NOMO-1 treated with dmso at 0.1 percent for 144 hours (cell line): Measurements from ENCODE around the gene CD247.
"Not testable (repeated sequence)": the region's sequence is repeated elsewhere in the genome, so short reads cannot be mapped to it uniquely, and the experiment has no call there.

Experiments
- DNase-seq: peaks from one replicate; lab custom pipeline; 2025; ENCODE audit not compliant: unreplicated experiment; lab: John Stamatoyannopoulos, UW

CD247 gene

DNA sequence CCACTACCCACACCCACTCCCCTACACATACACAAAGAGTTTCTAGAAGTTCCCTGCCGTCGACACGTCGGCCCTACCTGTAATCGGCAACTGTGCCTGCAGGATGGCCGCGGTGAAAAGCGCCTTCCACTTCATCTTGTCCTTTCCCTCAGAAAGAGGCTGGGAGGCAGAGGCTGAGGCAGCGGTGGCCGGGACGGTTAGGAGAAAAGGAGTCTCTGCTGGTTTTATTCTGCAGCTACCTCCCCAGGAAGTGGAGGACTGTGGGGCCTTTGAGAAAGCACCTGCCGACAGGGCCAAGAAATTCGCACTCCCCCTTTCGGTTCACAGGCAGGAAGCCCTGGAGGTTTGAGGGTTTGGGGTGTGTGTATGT, at the start of gene CD247:
CD247 (minus strand) TSS at position 199 of the 370 bp plus-strand sequence; CDS start at position 135, 64 bp downstream.
- no peak for DNase-seq

DNA sequence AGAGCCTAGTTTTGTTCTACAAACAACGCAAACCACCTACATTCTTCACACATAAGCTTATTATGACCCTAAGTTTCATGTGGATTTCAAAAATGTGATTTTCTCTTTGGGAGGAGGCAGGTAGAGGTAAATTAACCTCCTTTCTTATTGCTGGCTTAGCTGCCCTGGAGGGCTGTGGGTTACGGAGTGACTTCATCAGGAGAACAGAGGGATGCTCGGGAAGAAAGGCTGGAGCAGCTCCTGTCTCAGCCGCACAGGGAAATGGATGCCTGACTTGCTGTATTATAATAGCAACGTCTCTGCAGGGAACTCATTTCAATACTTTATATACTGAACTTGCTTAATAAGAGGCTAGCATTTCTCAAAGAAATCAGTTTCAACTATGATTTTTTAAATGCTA, 49.3 kb upstream of the CD247 start:
- no peak for DNase-seq

DNA sequence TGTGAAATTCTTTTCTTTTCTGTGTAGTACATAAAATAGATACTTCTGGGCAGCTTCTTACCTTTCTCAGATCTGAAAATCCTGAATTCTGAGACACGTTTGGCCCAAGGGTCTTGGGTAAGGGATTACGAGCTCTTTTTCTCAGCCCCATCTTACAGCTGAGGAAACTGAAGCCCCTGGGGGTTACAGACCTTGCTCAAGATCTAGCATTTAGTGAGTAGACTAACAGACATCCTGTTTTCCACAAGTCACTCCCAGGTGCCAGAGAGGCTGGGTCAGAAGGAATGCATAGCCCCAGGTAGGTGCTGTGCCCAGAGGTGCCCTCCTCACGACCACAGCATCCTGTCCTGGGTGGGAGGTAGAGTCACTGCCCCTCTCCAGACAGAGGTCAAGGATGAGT, 48.4 kb upstream of the CD247 start:
- DNase-seq, result no peak

DNA sequence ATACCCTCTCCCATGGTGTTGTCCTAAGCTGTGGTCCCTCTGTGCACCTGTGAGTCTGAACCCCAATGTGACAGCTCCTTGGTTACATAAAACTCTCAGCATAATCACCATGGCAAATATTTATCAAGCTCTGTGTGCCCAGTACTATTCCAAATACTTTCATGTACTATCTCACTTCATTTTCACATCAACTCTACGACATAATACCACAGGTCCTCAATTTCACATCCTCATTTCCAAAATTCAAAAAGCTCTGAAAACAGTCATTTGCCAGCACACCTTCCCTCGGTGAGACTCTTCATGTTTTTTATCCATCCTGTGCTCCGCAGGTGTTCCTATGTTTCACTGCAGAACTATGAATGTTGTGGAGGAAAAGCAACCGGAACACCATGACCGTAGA, 47.6 kb upstream of the CD247 start:
- DNase-seq, result no peak

DNA sequence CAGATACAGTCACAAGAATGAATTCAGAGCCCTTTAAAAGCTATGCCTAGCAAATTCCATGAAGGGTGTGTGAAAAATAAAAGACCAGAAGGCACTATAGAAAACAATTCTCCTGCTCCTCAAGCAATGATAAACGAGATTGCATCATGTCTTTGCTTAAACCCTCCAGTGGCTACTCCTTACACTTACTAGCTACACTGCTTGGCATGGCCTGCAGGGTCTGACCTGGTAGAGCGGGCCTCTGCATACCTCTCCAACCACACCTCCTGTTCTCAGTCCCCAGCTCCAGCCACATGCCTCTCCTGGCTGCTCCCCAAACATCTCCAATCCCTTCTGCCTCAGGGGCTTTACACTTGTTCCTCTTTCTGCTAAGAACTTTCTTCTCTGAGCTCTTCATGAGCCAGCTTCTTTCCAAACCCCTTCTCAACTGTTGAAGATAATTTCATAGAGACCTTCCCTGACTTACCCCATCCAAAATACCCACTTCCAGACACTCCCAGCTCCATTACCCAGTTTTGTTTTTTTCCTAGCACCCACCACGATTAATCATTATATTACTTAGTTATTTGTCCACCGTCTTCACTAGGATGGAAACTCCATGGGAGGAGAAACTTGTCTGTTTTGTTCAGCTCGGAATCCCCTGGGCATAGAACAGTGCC, 46.4 kb upstream of the CD247 start:
- peak; percentile 47 for DNase-seq

DNA sequence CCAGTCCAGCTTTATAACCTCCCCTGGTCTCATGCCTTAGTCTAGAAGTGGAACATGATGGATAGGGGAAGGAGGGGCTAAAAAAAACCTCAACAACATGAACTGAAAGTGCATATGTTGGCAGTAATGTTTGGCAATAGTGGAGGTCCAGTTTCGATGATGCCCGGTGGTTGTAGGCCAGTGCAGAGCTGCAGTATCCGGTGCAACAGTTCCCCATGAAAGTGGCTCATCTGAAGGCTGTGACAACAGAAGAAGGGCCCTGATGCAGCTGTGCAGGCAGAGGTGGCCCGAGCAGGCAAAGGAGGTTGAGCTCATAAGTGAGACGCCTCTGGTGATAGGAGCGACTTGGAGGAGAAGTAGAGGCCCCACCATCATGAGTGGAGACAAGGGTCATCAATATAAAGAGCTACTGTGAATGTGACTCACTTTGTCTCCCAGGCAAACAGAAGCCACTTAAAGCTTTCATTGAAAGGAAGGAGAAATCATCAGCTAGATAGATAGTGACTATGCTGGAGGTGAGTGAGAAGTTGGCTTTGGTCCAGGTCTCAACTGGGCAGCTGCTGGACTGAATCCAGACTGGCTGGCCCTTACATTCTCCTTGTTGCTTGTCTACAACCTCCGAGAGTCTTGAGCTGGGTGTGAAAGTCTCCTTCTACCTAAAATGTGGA, 45.4 kb upstream of the CD247 start:
- DNase-seq, result peak; percentile 79

DNA sequence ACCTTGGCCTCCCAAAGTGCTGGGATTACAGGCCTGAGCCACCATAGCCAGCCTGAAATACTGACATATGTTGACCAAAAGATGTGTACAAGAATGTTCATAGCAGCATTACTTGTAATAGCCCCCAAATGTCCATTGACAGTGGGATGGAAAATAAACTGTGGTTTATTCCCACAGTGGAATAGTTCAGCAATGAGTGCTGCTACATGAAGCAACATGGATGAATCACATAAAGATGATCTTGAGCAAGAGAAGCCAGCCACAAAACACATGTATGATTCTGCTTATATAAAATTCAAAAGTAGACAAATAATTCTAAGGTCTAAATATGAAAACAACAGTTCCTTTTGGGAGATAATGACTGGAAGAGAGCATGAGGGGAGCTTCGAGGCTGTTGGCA, 44.4 kb upstream of the CD247 start:
- no peak for DNase-seq

DNA sequence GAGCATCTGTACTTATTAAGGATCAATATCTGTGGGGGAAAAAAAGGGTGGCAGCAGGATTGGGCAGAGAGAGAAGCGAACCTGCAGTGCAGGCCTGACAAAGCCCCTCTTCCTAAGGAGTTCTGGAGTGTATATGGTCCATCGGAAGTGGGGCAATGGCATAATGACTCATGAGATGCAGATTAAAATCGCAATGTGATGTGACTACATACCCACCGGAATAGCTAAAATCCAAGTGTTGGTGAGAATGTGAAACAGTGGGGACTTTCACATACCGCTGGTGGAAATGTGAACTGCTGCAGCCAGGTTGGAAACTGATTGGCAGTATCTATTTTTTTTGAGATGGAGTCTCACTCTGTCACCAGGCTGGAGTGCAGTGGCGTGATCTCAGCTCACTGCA, 43.4 kb upstream of the CD247 start:
- DNase-seq, result peak; percentile 11

DNA sequence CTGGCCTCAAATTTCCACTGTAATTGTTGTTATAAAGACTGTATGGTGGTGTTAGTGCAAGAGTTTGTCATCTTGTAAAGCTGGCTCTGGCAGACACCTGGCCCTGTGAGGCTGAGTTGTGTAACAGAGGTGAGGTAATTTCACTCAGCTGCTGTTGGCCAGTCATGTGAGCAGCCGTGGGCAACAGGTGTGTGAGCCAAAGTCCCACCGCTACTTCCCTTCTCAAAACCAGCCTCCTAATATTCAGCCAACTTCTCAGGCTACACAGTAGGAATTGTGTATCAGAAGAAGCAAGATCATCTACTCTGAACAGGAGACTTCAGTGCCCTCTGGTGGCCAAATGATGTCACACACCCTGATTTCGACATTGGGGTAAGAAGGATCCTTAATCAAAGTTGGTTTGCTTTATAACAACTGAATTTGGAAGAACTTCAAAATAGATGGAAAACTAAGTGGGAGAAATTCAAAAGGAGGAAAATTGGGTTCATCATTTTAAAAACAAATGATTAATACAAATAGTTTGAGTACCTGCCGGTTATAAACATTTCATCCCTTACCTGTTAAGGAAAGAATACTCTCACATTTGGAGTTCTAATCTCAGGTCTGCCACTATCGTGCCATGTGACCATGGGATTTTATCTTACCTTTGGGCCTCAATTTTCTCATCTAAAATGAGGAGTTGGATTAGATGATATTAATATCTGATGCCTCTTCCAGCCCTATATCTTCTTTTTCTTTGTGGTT, 37.8 kb upstream of the CD247 start:
- DNase-seq, result peak; percentile 48

DNA sequence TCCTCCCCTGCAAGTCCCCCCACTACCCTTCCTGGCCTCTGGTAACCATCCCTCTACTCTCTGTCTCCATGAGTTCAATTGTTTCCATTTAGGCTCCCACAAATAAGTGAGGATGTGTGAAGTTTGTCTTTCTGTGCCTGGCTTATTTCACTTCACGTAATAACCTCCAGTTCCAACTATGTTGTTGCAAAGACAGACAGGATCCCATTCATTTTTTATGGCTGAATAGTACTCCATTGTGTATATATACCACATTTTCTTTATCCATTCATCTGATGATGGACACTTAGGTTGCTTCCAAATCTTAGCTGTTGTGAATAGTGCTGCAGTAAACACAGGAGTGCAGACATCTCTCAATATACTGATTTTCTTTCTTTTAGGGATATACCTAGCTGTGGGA, 36.7 kb upstream of the CD247 start:
- not testable (repeated sequence) for DNase-seq

DNA sequence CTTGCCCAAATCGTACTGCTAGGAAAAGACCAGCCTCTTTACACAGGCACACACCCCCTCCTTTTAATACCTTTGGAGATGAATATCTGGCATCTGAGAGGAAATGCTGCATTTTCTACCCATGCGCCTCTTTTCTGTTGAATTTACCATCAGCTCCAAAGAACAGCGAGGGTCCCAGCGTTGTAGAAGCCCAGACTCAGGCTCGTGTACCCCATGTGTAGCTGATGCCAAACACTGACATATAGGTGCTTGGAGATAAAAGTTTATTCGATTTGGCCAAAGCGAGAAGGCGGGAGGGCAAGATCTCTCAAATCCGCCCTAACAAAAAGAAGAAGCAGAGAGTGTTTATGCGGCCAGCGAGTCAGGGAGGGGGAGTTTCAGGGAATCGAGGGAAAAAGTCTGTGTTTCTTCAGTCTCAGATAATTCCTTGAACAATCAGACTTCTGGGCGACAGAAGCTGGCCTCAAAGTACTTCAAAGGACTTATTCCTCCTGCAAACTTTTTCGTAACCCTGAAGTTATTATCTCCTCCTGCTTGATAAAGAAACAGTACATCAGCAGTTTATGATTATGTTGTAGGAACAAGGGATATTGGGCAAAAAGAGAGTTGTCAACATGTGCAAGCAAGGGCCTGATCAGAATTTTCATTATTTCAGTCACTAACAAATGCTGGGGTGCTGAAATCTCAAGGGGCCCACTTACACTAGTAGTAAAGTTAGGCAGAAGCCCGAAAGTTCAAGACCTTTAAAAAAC, 35.9 kb upstream of the CD247 start:
- no peak for DNase-seq

DNA sequence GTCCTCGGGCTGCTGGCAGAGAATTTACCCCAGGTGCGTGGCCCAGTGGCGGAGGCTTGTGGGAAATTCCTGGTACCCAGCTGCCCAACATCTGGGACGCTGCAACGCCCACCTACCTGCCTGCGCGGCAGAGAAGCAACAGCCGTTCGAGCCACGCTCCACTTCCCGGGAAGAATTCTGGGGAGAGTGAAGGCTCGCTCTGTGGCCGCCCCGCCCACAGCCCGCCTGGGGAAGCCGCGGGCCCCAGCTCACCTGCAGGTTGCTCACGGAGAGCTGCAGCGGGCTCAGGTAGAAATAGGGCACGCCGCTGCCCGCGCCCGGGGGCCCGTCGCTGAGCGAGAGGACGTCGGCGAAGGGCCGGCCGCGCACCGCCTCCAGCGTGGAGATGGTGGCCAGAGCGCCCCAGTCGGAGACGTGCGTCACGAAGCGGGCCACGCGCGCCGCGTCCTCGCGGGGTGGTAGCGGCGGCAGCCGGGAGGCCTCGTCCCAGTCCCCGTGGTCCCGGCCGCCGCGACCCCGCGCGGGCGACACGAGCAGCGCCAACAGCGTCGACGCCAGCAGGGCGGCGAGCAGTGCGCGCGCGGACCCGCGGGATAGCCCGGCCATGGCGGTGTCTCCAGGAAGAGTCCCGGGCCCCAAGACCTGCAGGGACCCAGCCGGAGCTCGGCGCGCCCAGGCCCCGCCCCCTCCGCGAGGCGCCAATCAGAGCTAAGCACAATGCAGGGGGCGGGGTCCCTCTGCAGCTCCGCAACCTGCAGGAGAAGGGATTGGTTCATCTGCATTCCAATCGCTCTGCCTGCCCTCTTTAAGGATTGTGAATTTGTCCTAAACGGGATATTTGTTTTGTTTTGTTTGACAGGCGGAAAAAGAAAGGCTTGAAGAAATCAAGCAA, 35.1 kb upstream of the CD247 start, which contains the start of gene CREG1:
CREG1 (minus strand) TSS at position 627 of the 892 bp plus-strand sequence.
- DNase-seq, result peak; percentile 85

DNA sequence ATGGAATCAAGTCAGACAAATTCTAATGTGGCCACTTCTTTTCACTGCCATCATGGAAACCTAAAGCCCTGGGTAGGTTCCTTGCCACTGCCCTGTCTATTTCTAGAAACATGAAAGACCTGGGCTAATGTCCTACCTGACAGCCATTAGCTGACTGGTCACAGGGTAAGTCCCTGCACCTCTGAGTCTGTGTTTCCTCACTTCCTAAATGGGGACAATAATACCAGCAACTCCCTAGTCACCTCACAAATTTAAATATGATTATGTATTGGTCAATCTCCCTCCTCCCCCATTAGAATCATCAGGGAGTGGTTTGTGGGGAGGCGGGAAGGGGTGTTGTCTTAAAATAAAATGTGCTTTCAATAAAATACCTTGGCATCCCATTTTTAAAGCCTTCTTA, 33.0 kb upstream of the CD247 start:
- DNase-seq, result peak; percentile 59

DNA sequence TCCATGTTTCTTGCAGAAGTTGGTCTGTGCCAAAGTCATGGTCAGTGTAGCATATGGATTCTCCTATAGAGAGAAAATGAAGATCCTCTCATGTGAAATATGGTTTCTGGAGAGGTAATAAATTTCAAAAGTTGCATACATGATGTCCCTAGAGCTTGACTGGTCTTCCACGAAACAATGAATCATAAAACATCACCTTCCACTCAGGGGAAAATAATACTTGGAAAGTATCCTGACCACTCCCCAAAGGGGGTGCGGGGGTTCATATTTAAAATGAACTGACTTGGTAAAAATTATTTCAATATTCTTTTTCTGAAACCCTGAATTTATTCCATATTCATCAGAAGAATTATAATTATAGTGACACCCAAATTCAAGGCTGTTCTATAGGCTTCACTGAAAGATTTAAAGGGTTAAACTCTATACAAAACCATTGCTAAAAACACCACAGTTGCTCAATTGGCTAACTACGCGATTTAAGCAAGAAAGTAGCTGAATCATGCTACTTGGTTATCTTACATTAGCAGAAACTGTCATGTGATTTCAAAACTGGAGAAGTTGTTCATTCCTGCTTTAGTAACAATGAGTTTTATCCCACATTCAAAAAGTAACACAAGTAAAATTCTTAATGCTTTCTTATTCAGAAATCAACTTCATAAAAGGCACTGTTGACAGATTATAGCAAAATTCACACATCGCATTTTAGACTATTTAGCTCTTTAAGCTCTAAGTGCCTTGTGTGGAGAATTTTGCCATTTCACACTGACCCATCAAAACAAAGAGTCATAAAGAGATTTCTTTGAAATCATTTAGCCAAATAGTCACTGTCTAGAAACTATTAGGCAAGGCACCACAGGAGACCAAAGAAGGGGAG, 30.0 kb upstream of the CD247 start:
- DNase-seq, result peak; percentile 29

DNA sequence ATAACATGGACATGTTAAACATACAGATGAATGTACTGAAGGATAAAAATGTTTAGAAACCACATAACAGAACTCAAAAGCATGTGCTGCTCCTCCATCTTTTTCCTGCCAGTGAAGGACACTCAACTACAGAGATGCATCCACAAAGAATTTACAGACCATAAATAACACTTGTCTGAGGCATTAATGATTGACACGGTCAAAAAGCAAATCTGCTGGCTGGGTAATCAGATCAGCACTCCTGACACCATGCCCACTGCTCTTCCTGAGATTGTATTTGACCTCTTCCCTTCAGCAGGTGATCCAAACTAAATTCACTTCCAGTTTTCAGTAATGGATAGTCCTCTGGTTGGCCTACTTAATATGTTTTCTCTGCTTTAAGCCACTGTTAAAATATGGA, 28.6 kb upstream of the CD247 start:
- DNase-seq, result no peak

DNA sequence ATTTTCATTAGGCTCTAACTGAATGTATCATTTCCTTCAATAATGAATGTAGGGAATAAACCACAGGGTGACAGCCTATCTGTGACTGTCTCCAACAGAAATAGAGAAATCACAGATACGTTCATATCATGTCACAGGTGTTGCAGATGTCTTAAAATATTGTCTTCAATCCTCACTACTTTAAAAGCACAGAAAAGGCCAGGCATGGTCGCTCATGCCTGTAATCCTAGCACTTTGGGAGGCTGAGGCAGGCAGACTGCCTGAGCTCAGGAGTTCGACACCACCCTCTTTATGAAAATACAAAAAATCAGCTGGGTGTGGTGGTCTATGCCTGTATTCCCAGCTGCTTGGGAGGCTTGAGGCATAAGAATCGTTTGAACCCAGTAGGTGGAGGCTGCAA, 27.0 kb upstream of the CD247 start:
- no peak for DNase-seq

DNA sequence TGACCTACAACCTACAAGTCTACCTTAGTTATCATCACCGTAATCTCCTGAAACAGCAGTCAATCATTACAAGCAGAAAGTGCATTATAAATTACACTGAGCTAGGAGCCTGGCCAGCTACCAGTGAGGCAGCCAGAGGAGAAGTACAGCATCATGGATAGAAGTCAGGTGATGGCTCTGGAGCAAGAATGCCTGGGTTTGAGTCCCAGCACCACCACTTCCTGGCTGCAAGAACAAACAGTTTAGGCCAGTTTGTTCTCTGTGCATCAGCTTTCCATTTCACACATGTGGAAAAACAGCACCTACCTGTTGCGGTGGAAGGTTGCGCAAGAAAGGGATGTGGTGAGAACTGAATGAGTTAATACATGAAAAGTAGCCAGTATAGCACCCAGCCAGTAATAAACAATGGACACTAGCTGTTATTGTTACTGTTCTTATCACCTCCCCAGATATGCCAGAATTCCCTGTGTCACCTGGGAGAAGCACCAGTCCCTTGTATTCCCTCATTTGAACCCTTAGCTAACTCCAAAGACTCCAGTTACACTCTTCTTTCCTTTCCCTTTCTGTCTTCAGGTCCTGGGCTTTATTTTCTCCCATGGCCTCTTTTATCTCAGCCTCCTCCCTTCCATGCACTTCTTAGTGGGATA, 26.2 kb upstream of the CD247 start:
- DNase-seq, result no peak

DNA sequence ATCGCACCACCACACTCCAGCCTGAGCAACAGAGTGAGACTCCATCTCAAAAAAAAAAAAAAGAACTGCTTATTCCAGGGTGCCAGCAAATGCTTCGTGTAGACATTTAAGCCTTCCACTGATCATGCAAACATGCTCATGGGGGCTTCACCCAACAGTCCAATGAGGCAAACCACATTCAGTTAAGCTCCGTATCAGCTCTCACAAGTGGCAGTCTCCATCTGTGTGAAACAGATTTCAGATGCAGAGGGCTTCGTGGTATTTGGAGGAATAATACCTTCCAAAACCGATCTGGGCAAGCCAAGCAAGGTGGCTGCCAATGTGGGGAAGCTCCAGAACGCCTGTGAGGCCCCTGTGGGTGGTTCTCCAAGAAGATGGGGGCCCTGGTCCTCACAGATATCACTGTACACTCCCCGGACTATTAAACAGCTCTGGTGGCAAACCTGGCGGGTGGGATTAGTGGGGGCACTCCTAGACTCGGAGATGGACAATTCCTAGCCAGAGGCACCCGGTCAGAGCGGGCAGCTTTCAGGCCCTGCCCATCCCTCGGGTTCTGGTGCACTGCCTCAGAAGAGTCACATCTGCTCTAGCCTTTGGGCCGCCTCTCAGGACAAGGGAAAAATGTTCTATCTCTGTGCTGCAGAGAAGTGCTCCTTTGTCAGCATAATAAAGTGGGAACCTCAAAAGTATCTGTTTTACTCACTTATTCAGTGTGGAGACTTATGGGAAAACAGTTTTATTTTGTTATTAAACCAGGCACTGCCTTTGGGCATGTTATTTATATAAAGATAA, 25.1 kb upstream of the CD247 start:
- no peak for DNase-seq
